HG03280 (cell line): Measurements from ENCODE around the gene APOD.

Source experiments
- ATAC-seq: cut with Tn5 transposase; IDR thresholded peaks from one replicate; pipeline ENCODE4 v1.9.1; 2021; ENCODE audit warnings: mild to moderate bottlenecking, moderate library complexity; ENCODE audit not compliant: unreplicated experiment

APOD gene

DNA sequence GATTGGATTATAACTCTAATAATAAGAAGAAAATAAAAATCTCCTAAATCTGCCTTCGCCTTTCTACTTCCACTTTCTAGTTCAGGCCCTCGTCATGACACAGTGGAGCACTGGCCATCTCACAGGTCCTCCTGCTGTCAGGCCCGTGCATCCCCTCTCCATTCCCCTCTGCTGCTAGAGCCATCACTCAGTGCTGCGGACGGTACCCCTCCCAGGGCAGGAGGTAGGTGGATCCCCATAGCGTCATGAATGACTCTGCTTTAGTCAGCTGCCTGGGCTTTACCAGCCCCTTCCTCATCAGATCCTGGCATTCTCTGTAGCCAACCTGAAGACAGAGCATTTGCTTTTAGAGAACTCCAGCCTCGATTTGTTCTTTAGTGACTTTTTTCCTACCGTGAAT lies 28.6 kb downstream of the APOD start:
- no peak for ATAC-seq

- ATAC-seq, result no peak
These were observed 29.3 kb downstream of the APOD start for GRCh38 chr3:195554458-195554857.

DNA sequence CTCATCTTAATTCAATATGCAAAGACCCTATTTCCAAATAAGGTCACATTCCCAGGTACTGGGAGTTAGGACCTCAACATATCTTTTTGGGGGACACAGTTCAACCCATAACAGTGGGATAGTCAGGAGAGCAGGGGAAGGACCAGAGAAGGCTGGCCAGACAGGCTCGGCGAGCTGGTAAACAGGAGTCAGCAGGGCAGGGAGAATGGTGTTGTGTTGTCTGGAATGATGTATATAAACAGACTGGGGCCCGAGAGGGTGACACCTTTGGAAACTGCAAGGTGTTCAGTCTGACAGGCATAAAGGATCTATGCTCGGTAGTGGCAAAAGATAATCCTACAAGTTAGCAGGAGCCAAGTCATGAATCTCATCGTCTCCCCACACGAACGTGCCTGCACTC lies 30.5 kb downstream of the APOD start:
- no peak for ATAC-seq

DNA sequence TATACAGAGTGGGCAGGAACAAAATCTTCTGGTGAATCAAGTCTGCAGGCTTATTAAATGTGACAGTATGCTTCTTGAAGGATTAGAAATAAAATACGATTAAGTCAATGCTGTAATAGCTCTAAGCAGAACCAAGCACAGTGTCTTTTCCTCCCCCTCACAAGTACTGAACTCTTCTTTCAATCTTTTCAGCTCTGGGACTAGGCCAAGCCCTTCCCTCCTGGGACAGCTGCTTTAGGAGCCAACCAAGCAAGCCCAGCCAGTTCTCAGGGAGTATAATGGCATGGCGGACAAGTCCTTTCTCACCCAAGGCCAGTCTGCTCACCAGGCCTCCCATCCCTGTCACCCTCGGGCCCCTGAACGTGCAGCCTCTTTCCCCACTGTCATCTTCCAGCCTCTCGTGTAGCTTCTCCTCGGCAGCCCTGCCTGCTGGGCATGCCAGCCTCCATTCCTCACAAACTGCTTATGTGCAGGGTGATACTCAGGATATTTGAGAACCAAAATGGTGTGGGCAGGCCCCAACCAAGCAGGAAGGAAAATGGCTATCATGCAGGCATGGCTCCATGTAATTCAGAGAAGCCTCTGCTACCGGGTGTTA lies 32.3 kb downstream of the APOD start:
- ATAC-seq, result no peak

- no peak for ATAC-seq
These were observed 33.0 kb downstream of the APOD start for GRCh38 chr3:195550723-195551122.

- ATAC-seq, result no peak
These were observed 33.7 kb downstream of the APOD start for GRCh38 chr3:195549931-195550519.

- ATAC-seq, result no peak
These were observed 34.8 kb downstream of the APOD start for GRCh38 chr3:195548987-195549386.

DNA sequence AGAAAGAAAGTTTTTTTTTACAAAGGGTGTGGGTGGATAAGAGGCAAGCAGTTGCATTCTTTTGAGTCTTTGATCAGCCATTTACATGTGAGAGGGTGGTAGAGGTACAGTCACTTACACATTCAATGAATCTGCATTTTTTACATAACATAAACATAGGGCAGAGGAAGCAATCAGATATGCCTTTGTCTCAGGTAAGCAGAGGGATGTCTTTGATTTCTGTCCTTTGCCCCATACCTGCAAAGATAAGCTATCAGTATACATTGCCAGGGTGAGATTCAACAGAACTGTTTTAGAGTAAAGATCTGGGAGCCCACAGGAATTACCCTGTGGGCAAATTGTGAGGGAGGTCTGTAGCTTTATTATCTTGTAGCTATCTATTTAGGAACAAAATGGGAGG lies 35.2 kb downstream of the APOD start:
- ATAC-seq, result no peak

GRCh38 chr3:195548006-195548405 lies 35.7 kb downstream of the APOD start:
- no peak for ATAC-seq

DNA sequence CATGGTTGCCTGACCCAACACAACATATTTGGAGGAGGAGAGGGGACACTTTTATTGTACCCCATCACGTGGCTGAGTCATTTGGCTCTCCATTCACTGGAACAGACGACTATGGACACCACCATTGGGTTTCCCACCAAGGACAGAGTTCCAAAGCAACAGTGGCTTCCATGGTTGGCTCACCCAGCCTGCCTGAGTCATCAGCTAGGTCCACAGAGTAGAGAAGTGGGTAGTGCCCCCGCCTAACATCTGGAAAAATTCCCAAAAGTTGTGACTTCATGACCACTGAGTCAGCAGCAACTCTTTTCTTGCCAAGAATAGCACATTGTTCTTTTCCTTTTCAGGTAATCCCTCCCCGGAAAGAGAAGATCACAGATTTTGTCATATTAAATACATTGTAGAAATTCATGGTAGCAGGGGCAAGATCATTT lies 37.6 kb downstream of the APOD start:
- no peak for ATAC-seq

DNA sequence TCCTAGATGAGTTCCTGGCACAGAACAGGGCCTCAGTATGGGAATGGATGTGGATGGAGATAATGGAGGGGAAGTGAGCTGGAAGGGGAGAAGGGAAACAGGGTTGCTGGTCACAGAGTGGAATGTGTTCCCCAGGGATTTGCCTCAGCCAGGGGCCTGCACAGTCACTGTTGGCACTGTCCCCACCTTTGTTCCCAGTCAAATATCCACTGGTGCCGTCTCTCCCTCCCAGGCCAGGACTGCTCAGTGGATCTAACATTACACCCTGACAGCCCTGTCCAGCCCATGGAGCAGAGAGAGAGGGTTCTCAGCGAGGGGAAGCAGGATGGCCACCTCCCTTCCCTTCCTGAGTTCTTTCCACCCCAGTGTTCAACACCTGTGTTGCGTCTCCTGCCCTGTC lies 39.1 kb downstream of the APOD start:
- ATAC-seq, result no peak

GRCh38 chr3:195544230-195544536 lies 39.6 kb downstream of the APOD start:
- ATAC-seq, result no peak

DNA sequence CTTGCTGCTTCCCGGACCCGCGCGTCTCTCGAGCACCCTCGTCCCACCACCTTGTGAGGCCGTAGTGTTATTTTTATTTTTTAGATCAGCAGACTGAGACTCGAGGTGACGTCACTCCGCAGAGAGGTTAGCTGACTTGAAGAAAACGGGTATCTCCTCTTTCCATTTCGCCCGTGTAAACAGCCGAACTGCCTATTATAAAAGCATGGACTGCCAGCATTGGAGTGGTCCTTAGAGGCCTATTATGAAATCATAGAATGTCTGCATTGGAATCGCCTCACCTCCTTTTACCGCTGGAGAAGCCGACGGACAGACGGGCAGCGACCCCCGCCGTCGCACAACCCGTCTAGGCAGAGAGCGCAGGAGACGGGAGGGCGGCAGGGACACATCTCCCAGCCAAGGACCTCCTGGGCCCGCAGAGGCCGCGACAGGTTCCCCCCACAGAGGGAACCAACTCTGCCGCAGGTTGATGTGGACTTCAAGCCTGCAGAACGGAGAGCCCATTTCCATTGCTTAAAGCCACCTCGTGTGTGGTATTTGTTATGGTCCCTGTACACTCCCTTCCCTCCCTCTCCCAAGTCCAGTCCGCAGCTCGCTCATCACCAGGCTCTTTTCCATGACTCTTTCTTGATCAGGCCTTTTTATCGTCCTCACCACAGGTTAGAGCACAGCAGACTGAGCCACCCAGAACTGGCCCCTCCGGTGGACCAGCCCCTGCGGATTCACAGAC lies 40.1 kb downstream of the APOD start:
- ATAC-seq, result peak; percentile 15

- peak; percentile 87 for ATAC-seq
These were observed 40.8 kb downstream of the APOD start, which contains the start of gene PPP1R2 for GRCh38 chr3:195542698-195543499. PPP1R2 (minus strand) TSS chr3:195543325; CDS start chr3:195543025, 300 bp downstream.

DNA sequence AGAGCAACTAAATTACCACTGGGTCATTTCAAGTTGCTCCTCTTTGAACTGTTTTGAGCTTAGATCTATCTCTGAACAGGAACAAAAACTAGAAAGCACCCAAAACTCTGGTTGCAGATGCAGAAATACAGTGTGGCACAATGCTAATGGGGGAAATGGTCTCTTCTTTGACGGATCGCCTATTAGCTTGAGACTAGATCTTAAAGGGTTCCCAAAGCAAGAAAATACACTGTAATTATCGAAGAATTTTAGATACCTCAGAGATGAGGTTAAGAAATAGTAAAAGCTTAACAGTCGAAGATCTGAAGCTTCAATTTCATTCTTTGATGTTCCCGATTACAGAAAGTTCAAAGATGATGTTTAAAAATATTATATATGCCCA lies 41.4 kb downstream of the APOD start:
- no peak for ATAC-seq

DNA sequence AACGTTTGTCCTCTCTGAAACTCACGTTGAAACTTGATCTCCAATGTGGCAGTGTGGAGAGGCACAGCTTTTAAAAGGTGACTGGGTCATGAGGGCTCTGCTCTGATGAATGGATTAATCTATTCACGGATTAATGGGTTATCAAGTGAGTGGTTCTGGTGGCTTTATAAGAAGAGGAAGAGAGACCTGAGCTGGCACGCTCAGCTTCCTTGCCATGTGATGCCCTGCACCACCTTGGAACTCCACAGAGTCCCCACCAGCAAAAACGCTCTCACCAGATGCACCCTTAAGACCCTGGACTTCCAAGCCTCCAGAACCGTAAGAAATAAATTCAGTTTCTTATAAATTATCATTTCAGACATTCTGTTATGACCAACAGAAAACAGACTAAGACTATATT lies 43.2 kb downstream of the APOD start:
- no peak for ATAC-seq

DNA sequence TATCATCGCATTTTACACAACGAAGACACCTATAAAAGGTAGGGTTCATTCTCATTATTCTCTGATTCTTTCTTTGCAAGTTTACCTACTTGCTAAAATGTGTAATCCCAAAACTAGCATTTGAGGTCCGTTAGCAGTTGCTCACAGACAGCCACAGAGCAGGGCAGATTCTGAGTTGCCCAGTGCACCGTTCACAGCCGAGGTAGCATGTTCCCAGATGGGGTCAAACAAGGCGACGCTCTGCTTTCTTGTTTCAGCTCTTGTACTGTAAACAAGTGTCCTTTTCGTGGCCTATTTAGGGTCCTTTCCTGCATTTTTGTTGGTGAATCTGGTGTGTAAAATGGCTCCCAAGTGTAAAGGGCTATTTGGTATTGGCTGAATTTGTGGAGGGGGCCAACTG lies 43.7 kb downstream of the APOD start:
- ATAC-seq, result no peak

- no peak for ATAC-seq
These were observed 44.3 kb downstream of the APOD start for GRCh38 chr3:195539479-195539878.

DNA sequence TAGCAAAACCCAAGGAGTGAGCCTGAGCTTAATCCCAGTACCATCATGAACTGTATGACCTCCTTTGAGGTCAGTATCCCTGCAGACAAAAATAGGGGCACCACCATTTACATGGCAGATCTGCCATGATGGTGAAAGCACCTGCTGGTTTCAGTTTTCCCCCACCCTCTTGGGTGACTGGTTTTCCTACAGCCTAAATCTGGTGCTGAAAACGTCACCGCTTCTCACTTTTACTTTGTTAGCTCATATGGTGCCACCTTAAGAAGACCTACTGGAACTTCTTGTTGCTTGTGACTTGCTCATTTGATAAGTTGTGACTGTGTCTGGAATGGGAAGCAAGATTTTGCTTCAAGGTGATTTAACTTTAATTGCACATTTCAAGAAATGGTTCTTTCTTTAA lies 45.7 kb downstream of the APOD start:
- ATAC-seq, result peak; percentile 63

DNA sequence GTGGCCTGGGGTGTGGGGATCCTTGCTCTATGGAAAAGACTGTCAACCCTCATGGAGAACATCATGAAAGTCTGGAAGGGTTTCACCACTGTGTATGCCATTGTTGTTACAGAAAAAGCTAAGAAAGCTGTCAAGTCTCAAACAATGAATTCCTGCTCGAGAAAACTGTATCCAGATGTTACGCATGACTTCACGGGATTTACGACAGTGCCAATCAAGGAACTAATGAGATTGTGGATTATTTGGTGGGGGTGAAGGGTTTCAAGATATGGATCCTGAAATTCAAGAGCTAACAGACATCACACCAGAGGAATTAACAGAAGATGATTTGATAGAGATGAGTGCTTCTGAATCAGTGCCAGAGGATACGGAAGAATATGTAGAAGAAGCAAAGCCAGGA lies 48.4 kb downstream of the APOD start:
- no peak for ATAC-seq

DNA sequence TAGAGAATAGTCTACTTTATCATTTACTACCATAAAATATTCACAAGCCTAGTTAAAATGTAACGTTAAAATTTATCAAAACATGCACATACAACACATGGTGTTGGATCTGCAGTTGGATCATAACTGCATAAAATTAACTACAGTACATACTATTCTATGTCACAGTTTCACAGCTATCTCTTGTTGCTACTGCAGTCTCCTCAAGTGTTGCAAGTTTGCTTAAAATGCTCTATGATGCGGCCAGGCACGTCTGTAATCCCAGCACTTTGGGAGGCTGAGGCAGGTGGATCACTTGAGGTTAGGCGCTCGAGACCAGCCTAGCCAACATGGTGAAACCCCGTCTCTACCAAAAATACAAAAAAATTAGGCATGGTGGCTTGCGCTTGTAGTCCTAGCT lies 50.9 kb downstream of the APOD start:
- no peak for ATAC-seq

DNA sequence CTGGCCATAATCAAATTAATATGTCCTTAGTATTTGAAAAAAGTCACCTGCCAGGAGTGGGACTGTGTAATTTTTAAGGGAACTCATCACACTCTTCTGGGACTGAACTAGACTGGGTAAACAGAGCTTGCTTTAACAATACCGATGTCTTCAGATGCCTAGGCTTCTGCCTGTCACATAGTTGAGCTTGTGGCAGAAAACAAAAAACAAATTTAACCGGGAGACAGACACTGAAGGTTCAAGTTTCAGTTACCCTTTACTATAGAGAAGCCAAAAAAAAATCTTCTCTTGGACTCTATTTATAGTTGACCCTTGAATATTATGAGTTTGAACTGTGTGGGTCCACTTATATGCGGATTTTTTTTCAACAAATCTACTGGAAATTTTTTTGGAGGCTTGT lies 51.4 kb downstream of the APOD start:
- ATAC-seq, result no peak
